HAP-1 (cell line): ENCODE results near the gene LMO4.

Experiments used
- DNase-seq, 2 experiments: peaks; one replicate each; pipeline ENCODE4 v3.0.0-alpha.2; 2016 to 2020; ENCODE audit warnings: low spot score in 2 of 2
- H3K27me3 ChIP-seq: fragments of 250-450 bp; sonication (Bioruptor Pico); 2 replicates; pipeline ENCODE4 v1.5.1; 2020; ENCODE audit warnings: low read depth, mild to moderate bottlenecking, moderate library complexity
- H3K36me3 ChIP-seq: fragments of 250-450 bp; sonication (Bioruptor Pico); replicated peaks from 2 replicates; pipeline ENCODE4 v1.5.1; 2020; ENCODE audit warnings: mild to moderate bottlenecking
- H3K4me1 ChIP-seq: fragments of 250-450 bp; sonication (Bioruptor Pico); 2 replicates; pipeline ENCODE4 v1.5.1; 2020; ENCODE audit warnings: mild to moderate bottlenecking
- H3K4me3 ChIP-seq: fragments of 250-450 bp; sonication (Bioruptor Pico); 2 replicates; pipeline ENCODE4 v1.5.1; 2020; ENCODE audit warnings: mild to moderate bottlenecking, moderate library complexity
- H3K9me3 ChIP-seq: fragments of 250-450 bp; sonication (Bioruptor Pico); 2 replicates; pipeline ENCODE4 v1.5.1; 2020; ENCODE audit warnings: mild to moderate bottlenecking, moderate library complexity
- in situ Hi-C: fragments of 300-500 bp; cut with MboI; formaldehyde crosslinking; loops from 3 replicates; pipeline ENCODE4 v1.14.3; 2020; ENCODE audit warnings: low sequenced_read_pairs, inconsistent platforms, mixed read lengths

The LMO4 gene

GRCh38 chr1:87305762-87306161 is 22.9 kb upstream of the LMO4 start:
- Histone ChIP-seq H3K4me3 (no peak overlapping the region), H3K27me3 (no peaks in the 10 kb centered on the region), H3K36me3 (no peaks in the 10 kb centered on the region), H3K9me3 (no peaks in the 10 kb centered on the region), H3K4me1 (no peaks in the 10 kb centered on the region)
- in situ Hi-C loops: no loop called here
- DNase-seq: no peak

- in situ Hi-C loops: no loop called here
- DNase-seq: no peak
- H3K36me3 ChIP-seq: no peaks in the 10 kb centered on the region
- H3K9me3 ChIP-seq: no peaks in the 10 kb centered on the region
- no peaks in the 10 kb centered on the region for H3K27me3 ChIP-seq
- H3K4me3 ChIP-seq: no peak overlapping the region
- H3K4me1 ChIP-seq: no peaks in the 10 kb centered on the region
Observed at GRCh38 chr1:87307306-87307705, 21.4 kb upstream of the LMO4 start.

GRCh38 chr1:87307931-87308330 is 20.7 kb upstream of the LMO4 start:
- in situ Hi-C loops: no loop called here
- no peaks in the 10 kb centered on the region for H3K9me3 ChIP-seq
- no peaks in the 10 kb centered on the region for H3K36me3 ChIP-seq
- no peaks in the 10 kb centered on the region for H3K27me3 ChIP-seq
- no peak overlapping the region for H3K4me3 ChIP-seq
- DNase-seq: no peak
- H3K4me1 ChIP-seq: no peaks in the 10 kb centered on the region

GRCh38 chr1:87314091-87314490 is 14.6 kb upstream of the LMO4 start:
- no peak for DNase-seq
- no peaks in the 10 kb centered on the region for H3K4me1 ChIP-seq
- H3K4me3 ChIP-seq: no peak overlapping the region
- H3K9me3 ChIP-seq: no peaks in the 10 kb centered on the region
- no peaks in the 10 kb centered on the region for H3K36me3 ChIP-seq
- H3K27me3 ChIP-seq: peaks cover 4% of the 10 kb centered on the region; the same call in 1 of the 2 replicates
- in situ Hi-C loops: no loop called here

GRCh38 chr1:87318056-87318650 is 10.5 kb upstream of the LMO4 start:
- no peaks in the 10 kb centered on the region for H3K9me3 ChIP-seq
- H3K4me3 ChIP-seq: no peak overlapping the region
- no peak for DNase-seq
- in situ Hi-C loops: no loop called here
- peaks cover 8% of the 10 kb centered on the region for H3K4me1 ChIP-seq
- H3K27me3 ChIP-seq: peaks cover 4% of the 10 kb centered on the region; the same call in 1 of the 2 replicates
- H3K36me3 ChIP-seq: no peaks in the 10 kb centered on the region

- H3K27me3 ChIP-seq: peaks cover 4% of the 10 kb centered on the region; the same call in 1 of the 2 replicates
- no peaks in the 10 kb centered on the region for H3K36me3 ChIP-seq
- H3K4me1 ChIP-seq: peaks cover 8% of the 10 kb centered on the region
- DNase-seq: no peak
- H3K9me3 ChIP-seq: no peaks in the 10 kb centered on the region
- H3K4me3 ChIP-seq: no peak overlapping the region
- in situ Hi-C loops: no loop called here
Observed at GRCh38 chr1:87318806-87319205, 9.9 kb upstream of the LMO4 start.

GRCh38 chr1:87325982-87326738 is 2.5 kb upstream of the LMO4 start:
- Histone ChIP-seq H3K27me3 (no peaks in the 10 kb centered on the region), H3K9me3 (no peaks in the 10 kb centered on the region), H3K4me3 (no peak overlapping the region), H3K36me3 (no peaks in the 10 kb centered on the region), H3K4me1 (peaks cover 17% of the 10 kb centered on the region)
- DNase-seq: peak; percentile 66 to 71
- in situ Hi-C loops: no loop called here

- in situ Hi-C loops: no loop called here
- H3K9me3 ChIP-seq: no peaks in the 10 kb centered on the region
- no peaks in the 10 kb centered on the region for H3K36me3 ChIP-seq
- peaks cover 2% of the 10 kb centered on the region; the same call in 1 of the 2 replicates for H3K27me3 ChIP-seq
- peak overlapping the region; percentile 55 for H3K4me3 ChIP-seq
- H3K4me1 ChIP-seq: peaks cover 14% of the 10 kb centered on the region
- DNase-seq: no peak
Observed at GRCh38 chr1:87327376-87328271, 1.1 kb upstream of the LMO4 start.

GRCh38 chr1:87329051-87329525 is 408 bp downstream of the LMO4 start:
- Histone ChIP-seq H3K27me3 (peaks cover 2% of the 10 kb centered on the region; the same call in 1 of the 2 replicates), H3K36me3 (no peaks in the 10 kb centered on the region), H3K9me3 (no peaks in the 10 kb centered on the region), H3K4me3 (peak overlapping the region; percentile 55), H3K4me1 (peaks cover 18% of the 10 kb centered on the region)
- peak; percentile 46 to 66 for DNase-seq
- in situ Hi-C loops: no loop called here

- Histone ChIP-seq H3K4me1 (peaks cover 18% of the 10 kb centered on the region), H3K27me3 (peaks cover 2% of the 10 kb centered on the region; the same call in 1 of the 2 replicates), H3K9me3 (no peaks in the 10 kb centered on the region), H3K4me3 (peak overlapping the region; percentile 55), H3K36me3 (no peaks in the 10 kb centered on the region)
- no peak for DNase-seq
- in situ Hi-C loops: no loop called here
Observed at GRCh38 chr1:87329526-87330056, 911 bp downstream of the LMO4 start.

GRCh38 chr1:87330057-87330884 is 1.6 kb downstream of the LMO4 start:
- peak; percentile 23 to 49 for DNase-seq
- H3K9me3 ChIP-seq: no peaks in the 10 kb centered on the region
- H3K36me3 ChIP-seq: no peaks in the 10 kb centered on the region
- H3K27me3 ChIP-seq: peaks cover 2% of the 10 kb centered on the region; the same call in 1 of the 2 replicates
- peak overlapping the region; percentile 55 for H3K4me3 ChIP-seq
- H3K4me1 ChIP-seq: peaks cover 18% of the 10 kb centered on the region
- in situ Hi-C loops: no loop called here

GRCh38 chr1:87330885-87331364 is 2.2 kb downstream of the LMO4 start:
- in situ Hi-C loops: no loop called here
- peak in 1 of 2 experiments; percentile 84 for DNase-seq
- peaks cover 2% of the 10 kb centered on the region; the same call in 1 of the 2 replicates for H3K27me3 ChIP-seq
- H3K9me3 ChIP-seq: no peaks in the 10 kb centered on the region
- peaks cover 22% of the 10 kb centered on the region for H3K4me1 ChIP-seq
- H3K36me3 ChIP-seq: no peaks in the 10 kb centered on the region
- H3K4me3 ChIP-seq: peak overlapping the region; percentile 55
